Gastrocnemius medialis (tissue), 4 donors: ENCODE results near the gene IL1A.

Experiments
- POLR2A ChIP-seq, 2 donors: fragments of 450-650 bp; IDR thresholded peaks; one replicate each; pipeline ENCODE4 v1.6.1; 2017; ENCODE audit warnings: antibody characterized with exemption in 2 of 2, mild to moderate bottlenecking in 2 of 2, moderate library complexity in 2 of 2
- TF ChIP-seq, protein P1 (sequence below), 5 experiments: fragments of 450-650 bp in 3 of 5; fragments of 200-600 bp in 2 of 5; sonication (generic) in 2 of 5; IDR thresholded peaks in 4 of 5; conservative IDR thresholded peaks in 1 of 5; 1 replicate in 4 of 5; 2 replicates in 1 of 5; pipeline ENCODE4 v1.5.1; 2016 to 2019; ENCODE audit warnings: antibody characterized with exemption in 5 of 5, mild to moderate bottlenecking in 3 of 5, moderate library complexity in 3 of 5

DNA sequence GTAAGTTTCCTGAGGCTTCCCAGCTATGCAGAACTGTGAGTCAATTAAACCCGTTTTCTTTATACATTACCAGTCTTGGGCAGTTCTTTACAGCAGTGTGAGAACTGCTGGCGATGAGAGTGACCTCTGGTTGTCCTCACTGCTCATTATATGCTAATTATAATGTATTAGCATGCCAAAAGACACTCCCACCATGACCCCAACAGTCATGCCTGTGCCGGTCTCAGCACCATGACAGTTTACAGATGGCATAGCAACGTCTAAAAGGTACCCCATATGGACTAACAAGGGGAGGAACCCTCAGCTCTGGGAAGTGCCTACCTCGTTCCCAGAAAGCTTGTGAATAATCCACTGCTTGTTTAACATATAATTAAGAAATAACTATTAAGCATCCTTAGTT is 8.1 kb upstream of the IL1A start:
- no peak for TF ChIP-seq POLR2A (IDR thresholded peaks at IDR 0.05)
- TF ChIP-seq, protein P1, sequence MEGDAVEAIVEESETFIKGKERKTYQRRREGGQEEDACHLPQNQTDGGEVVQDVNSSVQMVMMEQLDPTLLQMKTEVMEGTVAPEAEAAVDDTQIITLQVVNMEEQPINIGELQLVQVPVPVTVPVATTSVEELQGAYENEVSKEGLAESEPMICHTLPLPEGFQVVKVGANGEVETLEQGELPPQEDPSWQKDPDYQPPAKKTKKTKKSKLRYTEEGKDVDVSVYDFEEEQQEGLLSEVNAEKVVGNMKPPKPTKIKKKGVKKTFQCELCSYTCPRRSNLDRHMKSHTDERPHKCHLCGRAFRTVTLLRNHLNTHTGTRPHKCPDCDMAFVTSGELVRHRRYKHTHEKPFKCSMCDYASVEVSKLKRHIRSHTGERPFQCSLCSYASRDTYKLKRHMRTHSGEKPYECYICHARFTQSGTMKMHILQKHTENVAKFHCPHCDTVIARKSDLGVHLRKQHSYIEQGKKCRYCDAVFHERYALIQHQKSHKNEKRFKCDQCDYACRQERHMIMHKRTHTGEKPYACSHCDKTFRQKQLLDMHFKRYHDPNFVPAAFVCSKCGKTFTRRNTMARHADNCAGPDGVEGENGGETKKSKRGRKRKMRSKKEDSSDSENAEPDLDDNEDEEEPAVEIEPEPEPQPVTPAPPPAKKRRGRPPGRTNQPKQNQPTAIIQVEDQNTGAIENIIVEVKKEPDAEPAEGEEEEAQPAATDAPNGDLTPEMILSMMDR (IDR thresholded peaks at IDR 0.05 in 4 of 5, conservative IDR thresholded peaks at IDR 0.05 in 1 of 5) = no peak
